Gastroesophageal sphincter (tissue), 3 donors: ENCODE results near the gene PPM1L.

ENCODE experiments used
- POLR2A ChIP-seq, 2 donors: fragments of 450-650 bp; IDR thresholded peaks; one replicate each; pipeline ENCODE4 v1.6.1; 2017; ENCODE audit warnings: antibody characterized with exemption in 2 of 2, mild to moderate bottlenecking in 2 of 2, moderate library complexity in 1 of 2
- TF ChIP-seq, protein P1 (sequence below), 4 experiments: fragments of 200-600 bp in 2 of 4; fragments of 450-650 bp in 2 of 4; sonication (generic) in 1 of 4; IDR thresholded peaks; one replicate each; pipeline ENCODE4 v1.5.1; 2017 to 2019; ENCODE audit warnings: antibody characterized with exemption in 4 of 4, mild to moderate bottlenecking in 2 of 4, moderate library complexity in 2 of 4

DNA sequence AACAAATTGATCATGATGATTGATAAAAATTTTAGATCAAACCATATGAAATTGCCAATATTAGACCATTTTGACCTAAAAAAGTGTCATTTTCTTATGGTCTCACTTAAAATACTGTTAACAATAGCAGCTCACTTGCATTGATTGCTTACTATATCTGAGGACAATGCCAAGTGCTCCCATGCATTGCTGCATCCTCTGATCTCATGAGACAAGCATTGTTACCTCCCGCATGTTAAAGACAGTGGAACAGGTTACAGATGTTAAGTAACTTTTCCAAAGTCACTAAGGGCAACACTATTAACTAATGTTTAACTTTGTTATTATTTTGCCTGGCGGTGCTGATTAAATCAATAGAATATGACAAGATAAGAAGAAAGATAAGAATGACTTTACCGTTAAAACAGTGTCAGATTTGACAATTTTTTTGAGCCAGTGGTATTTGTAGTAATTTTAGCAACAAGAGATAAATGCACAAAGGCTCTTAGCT is 69.3 kb downstream of the PPM1L start:
- TF ChIP-seq, protein P1, sequence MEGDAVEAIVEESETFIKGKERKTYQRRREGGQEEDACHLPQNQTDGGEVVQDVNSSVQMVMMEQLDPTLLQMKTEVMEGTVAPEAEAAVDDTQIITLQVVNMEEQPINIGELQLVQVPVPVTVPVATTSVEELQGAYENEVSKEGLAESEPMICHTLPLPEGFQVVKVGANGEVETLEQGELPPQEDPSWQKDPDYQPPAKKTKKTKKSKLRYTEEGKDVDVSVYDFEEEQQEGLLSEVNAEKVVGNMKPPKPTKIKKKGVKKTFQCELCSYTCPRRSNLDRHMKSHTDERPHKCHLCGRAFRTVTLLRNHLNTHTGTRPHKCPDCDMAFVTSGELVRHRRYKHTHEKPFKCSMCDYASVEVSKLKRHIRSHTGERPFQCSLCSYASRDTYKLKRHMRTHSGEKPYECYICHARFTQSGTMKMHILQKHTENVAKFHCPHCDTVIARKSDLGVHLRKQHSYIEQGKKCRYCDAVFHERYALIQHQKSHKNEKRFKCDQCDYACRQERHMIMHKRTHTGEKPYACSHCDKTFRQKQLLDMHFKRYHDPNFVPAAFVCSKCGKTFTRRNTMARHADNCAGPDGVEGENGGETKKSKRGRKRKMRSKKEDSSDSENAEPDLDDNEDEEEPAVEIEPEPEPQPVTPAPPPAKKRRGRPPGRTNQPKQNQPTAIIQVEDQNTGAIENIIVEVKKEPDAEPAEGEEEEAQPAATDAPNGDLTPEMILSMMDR (IDR thresholded peaks at IDR 0.05) = no peak
- no peak for TF ChIP-seq POLR2A (IDR thresholded peaks at IDR 0.05)
